ENCODE results near the gene RASAL2.
"Not testable (repeated sequence)": the region's sequence is repeated elsewhere in the genome, so short reads cannot be mapped to it uniquely, and the experiment has no call there.

Gene RASAL2

DNA sequence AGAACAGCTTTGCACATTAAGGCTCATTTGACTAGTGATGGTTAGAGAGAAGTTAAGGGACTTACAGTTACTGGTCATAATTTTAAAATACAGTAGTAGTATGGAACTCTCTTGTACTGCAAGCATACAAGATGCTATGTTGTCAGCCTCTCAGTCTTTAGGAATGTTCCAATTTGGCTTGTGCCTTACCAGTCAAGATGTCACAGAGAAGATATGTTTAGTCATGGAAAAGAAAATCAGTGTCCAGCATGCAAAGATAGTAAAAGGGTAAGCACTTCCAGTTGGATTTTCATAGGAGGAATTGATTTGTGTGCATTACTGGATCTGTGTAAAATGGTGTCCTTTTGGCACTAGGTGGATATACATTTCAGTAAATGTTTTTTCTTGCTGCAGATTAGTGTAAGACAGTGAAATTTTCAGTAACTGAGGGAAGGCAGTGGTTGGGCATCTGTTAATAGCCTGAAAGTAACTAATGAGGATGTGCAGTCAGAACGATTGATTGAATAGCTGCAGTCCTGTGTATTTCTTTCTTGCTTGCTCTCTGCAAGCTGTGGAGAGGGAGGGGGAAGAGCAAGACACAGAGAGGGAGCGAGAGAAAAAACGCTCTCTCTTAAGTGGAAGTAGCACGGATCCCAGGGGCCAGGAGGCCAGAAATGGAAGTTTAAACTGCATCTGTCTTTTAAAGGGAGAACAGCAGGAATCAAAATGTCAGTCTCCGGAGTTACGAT is 294.7 kb downstream of the RASAL2 start:
- Mint-ChIP-seq H3K27ac (no peak overlapping the region), H3K4me3 (no peak overlapping the region), H3K27me3 (no peaks in the 10 kb centered on the region), H3K36me3 (ENCODE audit: low read depth) (no peaks in the 10 kb centered on the region), H3K4me1 (ENCODE audit: low read depth) (no peaks in the 10 kb centered on the region), H3K9me3 (no peaks in the 10 kb centered on the region)

DNA sequence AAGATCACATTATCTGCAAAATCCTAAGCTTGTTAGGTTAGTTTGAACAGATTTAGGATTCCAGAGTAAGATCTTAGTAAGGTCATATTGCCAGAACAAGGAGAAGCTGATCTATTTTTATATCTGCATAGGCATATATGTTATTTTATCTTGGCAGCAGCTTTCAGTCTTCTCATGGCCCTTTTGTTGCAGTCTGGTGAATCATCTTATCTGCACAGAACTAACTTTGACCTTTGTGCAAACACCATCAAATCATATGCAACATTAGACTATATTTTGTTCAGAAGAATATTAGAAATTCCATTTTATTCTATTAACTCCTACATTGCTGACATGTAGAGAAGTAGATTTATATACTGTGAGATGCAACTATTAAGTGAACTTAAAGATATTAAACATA is 295.5 kb downstream of the RASAL2 start:
- Mint-ChIP-seq H3K27ac (no peak overlapping the region), H3K9me3 (no peaks in the 10 kb centered on the region), H3K36me3 (ENCODE audit: low read depth) (no peaks in the 10 kb centered on the region), H3K4me3 (no peak overlapping the region), H3K4me1 (ENCODE audit: low read depth) (no peaks in the 10 kb centered on the region), H3K27me3 (no peaks in the 10 kb centered on the region)

DNA sequence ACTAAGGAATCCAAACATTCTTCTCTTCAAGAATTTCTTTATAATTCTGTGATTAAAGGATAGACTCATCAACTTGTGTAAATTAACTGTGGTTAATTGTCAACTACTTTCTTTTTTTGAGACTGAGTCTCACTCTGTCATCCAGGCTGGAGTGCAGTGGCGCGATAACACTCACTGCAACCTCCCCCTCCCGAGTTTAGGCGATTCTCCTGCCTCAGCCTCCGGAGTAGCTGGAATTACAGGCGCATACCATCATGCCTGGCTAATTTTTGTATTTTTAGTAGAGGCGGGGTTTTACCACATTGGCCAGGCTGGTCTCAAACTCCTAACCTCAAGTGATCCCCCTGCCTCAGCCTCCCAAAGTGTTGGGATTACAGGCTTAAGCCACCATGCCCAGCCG is 296.4 kb downstream of the RASAL2 start:
- H3K4me3 Mint-ChIP-seq; H3K27ac Mint-ChIP-seq; H3K9me3 Mint-ChIP-seq; H3K4me1 Mint-ChIP-seq (ENCODE audit: low read depth); H3K36me3 Mint-ChIP-seq (ENCODE audit: low read depth); H3K27me3 Mint-ChIP-seq: not testable (repeated sequence)

DNA sequence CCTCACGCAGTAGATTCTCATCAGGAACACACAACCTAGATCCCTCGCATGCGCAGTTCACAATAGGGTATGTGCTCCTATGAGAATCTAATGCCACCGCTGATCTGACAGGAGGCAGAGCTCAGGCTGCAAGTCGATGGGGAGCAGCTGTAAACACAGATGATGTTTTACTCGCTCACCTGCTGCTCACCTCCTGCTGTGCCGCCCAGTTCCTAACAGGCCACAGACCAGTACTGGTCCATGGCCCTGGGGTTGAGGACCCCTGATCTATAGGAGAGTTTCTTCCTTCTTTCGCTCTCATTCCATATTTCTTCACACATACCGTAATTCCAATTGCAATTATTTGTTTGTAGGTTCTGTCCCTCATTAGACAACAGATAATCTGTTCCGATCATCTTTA is 299.5 kb downstream of the RASAL2 start:
- Mint-ChIP-seq H3K9me3 (no peaks in the 10 kb centered on the region), H3K36me3 (ENCODE audit: low read depth) (no peaks in the 10 kb centered on the region), H3K4me3 (no peak overlapping the region), H3K27ac (no peak overlapping the region), H3K27me3 (no peaks in the 10 kb centered on the region), H3K4me1 (ENCODE audit: low read depth) (no peaks in the 10 kb centered on the region)

DNA sequence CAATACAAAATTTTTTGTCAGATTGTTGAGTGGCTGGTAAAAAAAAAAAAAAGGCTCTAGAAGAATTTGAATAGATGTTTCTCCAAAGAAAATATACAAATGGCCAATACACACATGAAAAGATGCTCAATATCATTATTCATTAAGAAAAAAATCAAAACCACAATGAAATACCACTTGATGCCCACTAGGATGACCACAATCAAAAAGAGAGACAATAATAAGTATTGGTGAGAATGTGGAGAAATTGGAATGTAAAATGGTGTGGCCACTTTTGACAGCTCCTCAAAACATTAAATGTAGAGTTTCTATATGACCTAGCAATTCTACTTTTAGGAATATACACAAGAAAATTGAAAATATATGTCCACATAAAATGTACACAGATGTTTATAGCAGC is 302.9 kb downstream of the RASAL2 start:
- H3K27ac Mint-ChIP-seq, result no peak overlapping the region
- H3K4me1 Mint-ChIP-seq (ENCODE audit: low read depth), result no peaks in the 10 kb centered on the region
- no peaks in the 10 kb centered on the region for H3K36me3 Mint-ChIP-seq (ENCODE audit: low read depth)
- no peaks in the 10 kb centered on the region for H3K27me3 Mint-ChIP-seq
- H3K4me3 Mint-ChIP-seq, result no peak overlapping the region
- H3K9me3 Mint-ChIP-seq, result no peaks in the 10 kb centered on the region

DNA sequence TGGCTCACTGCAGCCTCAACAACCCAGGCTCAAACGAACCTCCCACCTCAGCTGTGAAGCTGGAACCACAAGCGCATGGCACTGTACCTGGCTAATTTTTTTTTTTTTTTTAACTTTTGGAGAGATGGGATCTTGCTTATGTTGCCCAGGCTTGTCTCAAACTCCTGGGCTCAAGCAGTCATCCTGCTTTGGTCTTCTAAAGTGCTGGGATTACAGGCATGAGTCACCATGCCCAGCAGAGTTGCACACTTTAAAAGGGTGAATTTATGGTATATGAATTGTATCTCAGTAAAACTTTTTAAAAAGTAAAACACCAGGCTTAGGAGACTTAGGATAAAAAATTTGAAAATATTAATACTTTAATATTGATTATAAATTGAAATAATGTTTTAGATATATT is 303.8 kb downstream of the RASAL2 start:
- no peaks in the 10 kb centered on the region for H3K36me3 Mint-ChIP-seq (ENCODE audit: low read depth)
- no peaks in the 10 kb centered on the region for H3K27me3 Mint-ChIP-seq
- H3K4me3 Mint-ChIP-seq, result no peak overlapping the region
- H3K9me3 Mint-ChIP-seq, result no peaks in the 10 kb centered on the region
- no peak overlapping the region for H3K27ac Mint-ChIP-seq
- no peaks in the 10 kb centered on the region for H3K4me1 Mint-ChIP-seq (ENCODE audit: low read depth)

DNA sequence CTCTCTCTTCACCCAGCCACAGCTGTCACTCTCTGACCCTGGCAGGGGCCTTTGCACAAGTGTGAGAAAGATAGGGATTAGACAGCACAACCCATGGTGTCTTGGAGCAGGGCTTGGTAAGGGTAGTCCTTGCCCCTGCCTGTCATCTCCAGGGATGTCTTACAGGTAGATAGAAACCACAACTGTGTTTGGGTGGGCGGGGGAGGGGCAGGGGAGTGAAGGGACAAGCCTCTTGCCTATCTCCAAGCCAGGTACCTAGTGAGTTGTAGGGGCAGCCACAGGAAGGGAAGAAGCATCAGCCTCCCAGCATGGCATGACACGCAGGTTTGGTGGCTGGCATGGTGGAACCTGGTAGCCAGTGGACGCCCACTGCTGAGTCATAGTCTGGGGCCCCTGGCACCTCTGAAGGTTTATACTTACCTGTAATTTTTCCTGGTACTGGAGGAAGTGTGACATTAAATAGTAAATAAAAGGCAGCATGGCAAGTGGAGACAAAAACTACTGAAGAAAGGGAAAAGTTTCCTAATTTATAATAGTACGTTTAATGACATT is 305.3 kb downstream of the RASAL2 start:
- no peaks in the 10 kb centered on the region for H3K27me3 Mint-ChIP-seq
- H3K36me3 Mint-ChIP-seq (ENCODE audit: low read depth), result no peaks in the 10 kb centered on the region
- H3K4me1 Mint-ChIP-seq (ENCODE audit: low read depth), result no peaks in the 10 kb centered on the region
- H3K4me3 Mint-ChIP-seq, result no peak overlapping the region
- H3K9me3 Mint-ChIP-seq, result no peaks in the 10 kb centered on the region
- H3K27ac Mint-ChIP-seq, result no peak overlapping the region

DNA sequence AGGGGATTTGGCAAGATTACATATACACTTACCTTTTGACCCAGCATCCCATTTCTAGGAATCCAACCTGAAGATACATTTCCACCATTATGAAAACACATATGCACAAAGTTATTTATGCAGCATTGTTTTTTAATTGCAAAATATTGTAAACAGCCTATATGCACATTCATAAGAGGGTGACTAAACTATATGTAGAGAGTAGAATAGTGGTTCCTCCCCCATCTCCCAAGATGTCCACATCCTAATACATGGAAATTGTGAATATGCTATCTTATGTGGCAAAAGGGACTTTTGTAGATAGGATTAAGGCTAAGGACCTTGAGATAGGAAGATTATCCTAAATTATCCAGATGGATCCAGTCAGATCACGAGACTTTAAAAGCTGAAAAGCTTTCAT is 311.2 kb downstream of the RASAL2 start:
- H3K4me3 Mint-ChIP-seq, result no peak overlapping the region
- H3K27me3 Mint-ChIP-seq, result peaks cover 11% of the 10 kb centered on the region
- no peak overlapping the region for H3K27ac Mint-ChIP-seq
- H3K36me3 Mint-ChIP-seq (ENCODE audit: low read depth), result no peaks in the 10 kb centered on the region
- H3K9me3 Mint-ChIP-seq, result peaks cover 6% of the 10 kb centered on the region
- no peaks in the 10 kb centered on the region for H3K4me1 Mint-ChIP-seq (ENCODE audit: low read depth)

DNA sequence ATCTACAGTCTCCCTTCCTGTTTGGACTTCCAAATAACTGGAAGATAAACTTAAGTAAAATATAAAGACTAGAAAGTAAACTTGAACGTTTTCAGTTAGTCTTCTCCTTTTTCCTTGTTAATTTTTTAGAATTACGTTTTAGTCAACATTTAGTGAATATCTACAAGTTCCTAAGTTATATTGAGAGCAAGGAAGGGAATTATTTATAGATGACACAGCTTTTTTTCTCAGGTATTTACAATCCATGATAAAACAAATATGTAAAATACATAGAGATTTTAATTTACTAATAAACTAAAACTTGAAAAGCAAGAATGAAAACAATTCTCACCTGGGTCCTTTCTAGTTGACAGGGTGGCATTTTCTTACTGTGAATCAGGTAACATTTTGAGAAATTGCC is 313.3 kb downstream of the RASAL2 start:
- H3K27me3 Mint-ChIP-seq, result peaks cover 20% of the 10 kb centered on the region
- no peak overlapping the region for H3K27ac Mint-ChIP-seq
- H3K4me3 Mint-ChIP-seq, result no peak overlapping the region
- H3K36me3 Mint-ChIP-seq (ENCODE audit: low read depth), result no peaks in the 10 kb centered on the region
- H3K4me1 Mint-ChIP-seq (ENCODE audit: low read depth), result peaks cover 5% of the 10 kb centered on the region
- H3K9me3 Mint-ChIP-seq, result peaks cover 14% of the 10 kb centered on the region

DNA sequence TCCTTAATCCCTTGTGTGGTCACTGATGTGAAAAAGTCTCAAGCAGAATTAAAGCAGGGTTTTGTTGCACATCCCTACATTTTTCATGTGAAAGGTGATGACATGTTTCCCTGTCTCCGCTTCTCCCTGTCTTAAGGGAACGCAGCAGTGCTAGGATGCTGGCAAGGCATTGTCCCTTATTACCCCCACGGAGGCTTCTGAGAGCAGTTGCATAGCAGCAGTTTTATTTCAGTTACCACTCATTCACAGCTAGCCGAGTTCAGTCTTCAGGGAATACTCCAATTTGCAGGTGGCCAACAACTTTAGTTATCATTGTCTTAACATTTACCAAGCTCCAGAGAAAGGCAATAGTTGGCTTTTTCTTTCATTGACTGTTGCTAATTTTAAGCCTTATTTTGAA is 313.8 kb downstream of the RASAL2 start:
- H3K9me3 Mint-ChIP-seq, result peaks cover 14% of the 10 kb centered on the region

DNA sequence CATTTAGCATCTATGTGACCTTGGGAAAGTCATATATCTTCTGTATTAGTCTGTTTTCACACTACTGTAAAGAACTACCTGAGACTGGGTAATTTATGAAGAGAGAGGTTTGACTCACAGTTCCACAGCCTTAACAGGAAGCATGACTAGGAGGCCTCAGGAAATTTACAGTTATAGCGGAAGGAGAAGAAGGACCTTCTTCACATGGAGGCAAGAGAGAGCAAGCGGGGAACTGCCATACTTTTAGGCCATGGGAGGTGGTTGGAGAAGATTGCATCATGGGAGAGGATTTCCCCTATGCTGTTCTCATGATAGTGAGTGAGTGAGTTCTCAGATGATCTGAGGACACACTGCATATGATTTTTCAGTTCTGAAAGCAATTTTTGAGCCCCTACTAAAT is 315.0 kb downstream of the RASAL2 start:
- no peaks in the 10 kb centered on the region for H3K36me3 Mint-ChIP-seq (ENCODE audit: low read depth)
- peaks cover 6% of the 10 kb centered on the region for H3K4me1 Mint-ChIP-seq (ENCODE audit: low read depth)
- H3K27me3 Mint-ChIP-seq, result peaks cover 20% of the 10 kb centered on the region
- no peak overlapping the region for H3K4me3 Mint-ChIP-seq
- H3K9me3 Mint-ChIP-seq, result peaks cover 14% of the 10 kb centered on the region
- H3K27ac Mint-ChIP-seq, result no peak overlapping the region

More for the DNA sequence above, 313.8 kb downstream of the RASAL2 start:
- Mint-ChIP-seq H3K4me1 (ENCODE audit: low read depth) (peaks cover 6% of the 10 kb centered on the region), H3K27ac (no peak overlapping the region), H3K36me3 (ENCODE audit: low read depth) (no peaks in the 10 kb centered on the region), H3K27me3 (peaks cover 20% of the 10 kb centered on the region), H3K4me3 (no peak overlapping the region)

DNA sequence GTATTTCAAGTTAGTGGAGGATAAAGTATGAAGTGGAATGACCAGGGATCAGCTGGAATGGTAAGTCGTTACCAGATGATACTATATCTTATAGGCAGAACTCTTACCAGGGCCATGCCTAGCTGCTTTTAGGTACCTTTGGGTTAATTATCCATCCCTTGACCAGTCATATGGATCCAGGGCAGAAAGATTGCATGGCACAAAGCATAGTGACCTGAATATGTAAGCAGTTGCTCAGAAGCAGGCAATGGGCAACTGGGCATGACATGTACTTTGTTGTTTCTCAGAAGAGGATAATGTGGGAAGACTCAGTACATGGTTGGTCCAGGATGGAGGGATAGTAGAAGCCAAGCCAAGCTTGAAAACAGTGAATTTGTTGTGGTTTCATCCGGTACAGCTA is 315.6 kb downstream of the RASAL2 start:
- H3K4me1 Mint-ChIP-seq (ENCODE audit: low read depth), result peaks cover 6% of the 10 kb centered on the region
- H3K27ac Mint-ChIP-seq, result no peak overlapping the region
- H3K27me3 Mint-ChIP-seq, result peaks cover 20% of the 10 kb centered on the region
- peaks cover 14% of the 10 kb centered on the region for H3K9me3 Mint-ChIP-seq
- H3K4me3 Mint-ChIP-seq, result no peak overlapping the region
- no peaks in the 10 kb centered on the region for H3K36me3 Mint-ChIP-seq (ENCODE audit: low read depth)

DNA sequence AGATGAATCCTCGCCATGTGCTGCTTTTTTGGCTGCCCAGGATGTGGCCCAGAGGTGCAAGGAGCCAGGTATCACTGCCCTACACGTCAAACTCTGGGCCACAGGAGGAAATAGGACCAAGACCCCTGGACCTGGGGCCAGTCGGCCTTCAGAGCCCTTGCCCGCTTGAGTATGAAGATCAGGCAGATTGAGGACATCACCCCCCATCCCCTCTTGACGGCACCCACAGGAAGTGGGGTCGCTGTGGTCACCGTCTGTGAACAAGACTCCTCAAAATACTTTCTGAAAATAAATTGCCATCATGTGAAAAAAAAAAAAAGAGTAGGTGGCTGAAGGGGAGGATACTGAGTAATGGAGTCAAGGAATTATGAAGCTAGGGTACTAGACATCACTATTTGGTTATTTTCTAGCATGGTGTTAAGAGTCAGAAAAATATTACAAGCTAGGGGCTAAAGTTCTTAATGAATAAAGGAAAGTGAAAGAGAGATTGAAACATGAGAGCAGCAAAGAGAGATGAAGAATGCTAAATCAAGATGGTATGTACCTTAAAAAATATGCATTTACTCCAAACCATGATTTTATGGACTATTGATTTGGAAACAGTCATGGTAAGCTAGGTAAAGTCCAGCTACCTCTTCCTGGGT is 318.0 kb downstream of the RASAL2 start:
- H3K4me3 Mint-ChIP-seq, result no peak overlapping the region
- H3K27me3 Mint-ChIP-seq, result peaks cover 17% of the 10 kb centered on the region
- no peak overlapping the region for H3K27ac Mint-ChIP-seq
- H3K9me3 Mint-ChIP-seq, result peaks cover 10% of the 10 kb centered on the region
- H3K36me3 Mint-ChIP-seq (ENCODE audit: low read depth), result no peaks in the 10 kb centered on the region
- H3K4me1 Mint-ChIP-seq (ENCODE audit: low read depth), result peaks cover 6% of the 10 kb centered on the region

DNA sequence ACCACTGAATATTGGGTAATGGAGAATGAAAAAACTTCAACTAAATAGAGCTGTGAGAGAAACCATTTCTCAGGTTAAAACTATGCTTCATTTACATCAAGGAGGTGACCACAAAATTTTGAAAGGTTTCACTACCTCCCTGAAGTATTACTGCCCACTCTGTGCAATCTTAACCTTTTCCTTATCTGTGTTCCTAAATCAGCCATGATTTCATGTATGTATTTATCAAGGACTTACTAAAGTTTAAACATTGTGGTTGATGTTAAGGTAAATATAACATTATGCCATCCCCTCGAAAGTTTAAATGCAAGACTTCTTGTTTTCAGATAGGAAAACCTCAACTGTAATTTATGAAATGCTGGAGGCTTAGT is 318.5 kb downstream of the RASAL2 start:
- Mint-ChIP-seq H3K27ac (no peak overlapping the region), H3K4me3 (no peak overlapping the region), H3K4me1 (ENCODE audit: low read depth) (peaks cover 6% of the 10 kb centered on the region), H3K36me3 (ENCODE audit: low read depth) (no peaks in the 10 kb centered on the region), H3K27me3 (peaks cover 17% of the 10 kb centered on the region), H3K9me3 (peaks cover 13% of the 10 kb centered on the region)

DNA sequence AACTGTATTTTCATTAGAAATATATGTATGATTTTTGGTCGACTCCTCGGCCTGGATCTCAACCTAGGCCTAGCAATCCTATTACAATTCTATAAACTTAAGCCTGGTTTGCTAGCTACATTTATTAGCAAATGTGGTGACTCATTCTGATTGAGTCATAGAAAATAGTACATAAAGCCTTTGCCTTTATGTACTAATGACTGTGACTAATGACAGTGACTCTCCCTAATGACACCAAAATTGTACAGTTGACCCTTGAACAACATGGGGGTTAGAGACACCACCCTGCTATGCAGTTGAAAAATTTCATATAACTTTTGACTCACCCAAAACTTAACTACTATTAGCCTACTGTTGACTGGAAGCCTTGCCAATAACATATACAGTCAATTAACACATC is 324.0 kb downstream of the RASAL2 start:
- Mint-ChIP-seq H3K36me3 (ENCODE audit: low read depth) (no peaks in the 10 kb centered on the region), H3K27me3 (peaks cover 3% of the 10 kb centered on the region), H3K27ac (no peak overlapping the region), H3K9me3 (peaks cover 4% of the 10 kb centered on the region), H3K4me1 (ENCODE audit: low read depth) (no peaks in the 10 kb centered on the region), H3K4me3 (no peak overlapping the region)

Data from stimulated activated naive CD8-positive, alpha-beta T cell treated with anti-CD3 and anti-CD28 coated beads, Interleukin-15, Interleukin-2, amounts not matched to agents 100 ng/mL and 50 ng/mL, for 24 hours (primary cell).